Uterus (tissue), 2 donors: ENCODE measurements around the gene LRRC3.

Experiments
- CTCF ChIP-seq, 4 experiments: fragments of 200-600 bp in 2 of 4; fragments of 450-650 bp in 2 of 4; sonication (generic) in 2 of 4; IDR thresholded peaks; one replicate each; pipeline ENCODE4 v1.5.1; 2016 to 2019; ENCODE audit warnings: antibody characterized with exemption in 4 of 4, mild to moderate bottlenecking in 2 of 4, moderate library complexity in 1 of 4
- POLR2A ChIP-seq, 2 donors: fragments of 450-650 bp; IDR thresholded peaks; one replicate each; pipeline ENCODE4 v1.6.1; 2016; ENCODE audit warnings: antibody characterized with exemption in 2 of 2, mild to moderate bottlenecking in 1 of 2, moderate library complexity in 1 of 2

DNA sequence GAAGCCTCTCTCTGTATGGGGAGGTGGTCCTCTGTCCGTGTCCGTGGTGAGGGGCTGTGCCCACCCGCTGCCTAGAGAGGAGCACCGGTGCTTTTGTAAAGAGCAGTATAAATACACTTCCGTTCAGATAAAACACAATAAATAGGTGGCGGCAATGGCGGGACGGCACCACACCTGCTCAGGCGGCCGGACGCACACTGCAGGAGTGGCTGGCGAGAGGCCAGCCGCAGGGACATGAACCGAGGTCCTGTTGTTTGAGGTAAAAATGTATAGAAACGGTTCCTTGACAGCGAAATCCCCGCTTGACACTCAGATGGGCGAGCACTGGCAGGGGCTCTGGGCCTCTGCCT is 43.9 kb downstream of the LRRC3 start:
- TF ChIP-seq CTCF (IDR thresholded peaks at IDR 0.05) (no peak), POLR2A (IDR thresholded peaks at IDR 0.05) (no peak)
